GM23248 (cell line): ENCODE results near the gene AICDA. TPM values are rescaled to one million over a fixed set of nuclear protein-coding genes. Genes with fewer than 3 reads are reported as not detected.

Experiments used
- DNase-seq: peaks from one replicate; pipeline ENCODE4 v3.0.0-alpha.2; 2015
- H2AFZ ChIP-seq: fragments of 200-600 bp; sonication (generic); 2 replicates; pipeline ENCODE4 v1.6.1; 2016; ENCODE audit warnings: antibody characterized with exemption
- H3F3A ChIP-seq: fragments of 200-600 bp; sonication (generic); 2 replicates; pipeline ENCODE4 v1.6.1; 2016; ENCODE audit warnings: mild to moderate bottlenecking, antibody characterized with exemption, mixed run types; ENCODE audit not compliant: insufficient read depth
- H3K27ac ChIP-seq: fragments of 200-600 bp; sonication (generic); 2 replicates; pipeline ENCODE4 v1.5.1; 2016; ENCODE audit warnings: mild to moderate bottlenecking
- H3K27me3 ChIP-seq: fragments of 200-600 bp; sonication (generic); replicated peaks from 2 replicates; pipeline ENCODE4 v1.6.1; 2016; ENCODE audit warnings: mild to moderate bottlenecking; ENCODE audit not compliant: insufficient read depth
- H3K36me3 ChIP-seq: fragments of 200-600 bp; sonication (generic); 2 replicates; pipeline ENCODE4 v1.6.1; 2016; ENCODE audit warnings: low read depth, mild to moderate bottlenecking
- H3K4me1 ChIP-seq: fragments of 200-600 bp; sonication (generic); 2 replicates; pipeline ENCODE4 v1.6.1; 2016; ENCODE audit warnings: mild to moderate bottlenecking; ENCODE audit not compliant: insufficient read depth
- H3K4me2 ChIP-seq: fragments of 200-600 bp; sonication (generic); one replicate; pipeline ENCODE4 v1.6.1; 2016; ENCODE audit warnings: mild to moderate bottlenecking; ENCODE audit not compliant: unreplicated experiment
- H3K4me3 ChIP-seq: fragments of 200-600 bp; sonication (generic); 2 replicates; pipeline ENCODE4 v1.5.1; 2016; ENCODE audit warnings: mild to moderate bottlenecking
- H3K79me2 ChIP-seq: fragments of 200-600 bp; sonication (generic); 2 replicates; pipeline ENCODE4 v1.6.1; 2016; ENCODE audit warnings: mild to moderate bottlenecking; ENCODE audit not compliant: insufficient read depth
- H3K9ac ChIP-seq: fragments of 200-600 bp; sonication (generic); 2 replicates; pipeline ENCODE4 v1.6.1; 2016; ENCODE audit warnings: mild to moderate bottlenecking
- H3K9me2 ChIP-seq: fragments of 200-600 bp; sonication (generic); 2 replicates; pipeline ENCODE4 v1.6.1; 2016; ENCODE audit warnings: mixed run types, mild to moderate bottlenecking, moderate library complexity; ENCODE audit not compliant: insufficient read depth
- H3K9me3 ChIP-seq: fragments of 200-600 bp; sonication (generic); one replicate; pipeline ENCODE4 v1.6.1; 2017; ENCODE audit warnings: low read depth
- H4K20me1 ChIP-seq: fragments of 200-600 bp; sonication (generic); 2 replicates; pipeline ENCODE4 v1.6.0; 2016; ENCODE audit not compliant: insufficient read depth
- EZH2 ChIP-seq: fragments of 200-600 bp; sonication (generic); IDR thresholded peaks from 2 replicates; pipeline ENCODE4 v1.6.1; 2018; ENCODE audit warnings: antibody characterized with exemption, mild to moderate bottlenecking; ENCODE audit not compliant: insufficient read depth, poor library complexity, severe bottlenecking
- EZH2phosphoT487 ChIP-seq: fragments of 200-600 bp; sonication (generic); IDR thresholded peaks from 2 replicates; pipeline ENCODE4 v1.6.1; 2018; ENCODE audit warnings: antibody characterized with exemption, moderate library complexity, mild to moderate bottlenecking, low read depth; ENCODE audit not compliant: insufficient read depth
- WGBS, 2 experiments: methylation state at CpG; one replicate each; pipeline ENCODE4 v1.1.6; 2015 to 2017; ENCODE audit warnings: low lambda C conversion rate in 2 of 2, low coverage in 1 of 2; ENCODE audit errors: missing lambda C conversion rate in 2 of 2; 5-methylcytosine and 5-hydroxymethylcytosine counted together
- in situ Hi-C: fragments of 300-500 bp; cut with MboI; formaldehyde crosslinking; loops from 2 replicates; pipeline ENCODE4 v1.15.0; 2020
- polyA plus RNA-seq: library from polyadenylated mRNA; unstranded; fragments of >200 nt; fragmentation: Nextera tagmentation; extraction: Ambion mirVana; gene quantifications from 2 replicates; pipeline ENCODE4 v1.2.1, GENCODE V29; 2016
- small RNA-seq: library from RNA; depleted of rRNA; stranded (forward); fragments of <200 nt; gene quantifications from one replicate; pipeline ENCODE3, GENCODE V24; 2014; ENCODE audit warnings: low read depth, low replicate concordance
- total RNA-seq: library from RNA; depleted of rRNA; stranded (reverse); fragments of >200 nt; shearing (Covaris generic); gene quantifications from 2 replicates; pipeline ENCODE4 v1.2.3, GENCODE V29; 2014; rRNA removed

The AICDA gene
- total and polyA plus RNA-seq, 2 experiments from 2014 or later: not detected

GRCh38 chr12:8554451-8555195 is 58.0 kb downstream of the AICDA start:
- Histone ChIP-seq H3K9ac (no peak overlapping the region), H3F3A (no peaks in the 10 kb centered on the region), H3K27ac (no peak overlapping the region), H3K79me2 (no peaks in the 10 kb centered on the region), H2AFZ (no peak overlapping the region), H3K9me3 (no peaks in the 10 kb centered on the region), H3K4me1 (no peaks in the 10 kb centered on the region), H3K9me2 (no peaks in the 10 kb centered on the region), H4K20me1 (no peaks in the 10 kb centered on the region), H3K4me2 (no peak overlapping the region), H3K36me3 (no peaks in the 10 kb centered on the region), H3K27me3 (no peaks in the 10 kb centered on the region), H3K4me3 (no peak overlapping the region)
- in situ Hi-C loops: no loop called here
- 65 to 67% methylated on average over 5 of the region's 5 CpGs for WGBS, 2 experiments
- peak; percentile 31 for DNase-seq
- no peak for TF ChIP-seq EZH2phosphoT487
- no peak for TF ChIP-seq EZH2

DNA sequence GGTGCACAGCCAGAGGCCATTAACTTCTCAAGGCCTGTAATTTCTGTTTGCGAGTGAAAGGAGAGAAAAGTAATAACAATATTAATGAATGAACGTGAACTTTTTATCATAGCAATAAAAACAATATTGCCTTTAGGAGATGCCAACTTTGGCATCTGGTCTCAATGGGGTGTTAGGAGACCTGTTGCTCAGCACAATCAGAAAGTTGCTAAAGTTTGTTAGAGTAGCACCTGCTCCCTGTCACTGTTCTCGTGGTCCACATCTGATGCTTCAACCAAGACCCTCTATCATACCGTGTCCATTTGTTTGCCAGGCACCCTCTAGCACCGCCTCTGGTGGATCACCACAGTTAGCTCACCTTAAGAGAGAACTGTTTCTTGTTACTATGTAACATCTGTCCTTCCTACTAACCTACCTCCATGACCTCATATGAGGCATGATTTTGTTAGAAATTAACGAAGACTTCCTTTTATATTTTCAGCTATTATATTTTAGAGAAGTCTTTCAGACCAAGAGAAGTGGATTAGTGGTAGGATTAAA is 59.5 kb downstream of the AICDA start:
- no peaks in the 10 kb centered on the region for H3K36me3 ChIP-seq
- DNase-seq: no peak
- in situ Hi-C loops: no loop called here
- TF ChIP-seq EZH2 (no peak), EZH2phosphoT487 (no peak)
- H3K27ac ChIP-seq: no peak overlapping the region
- H3K4me1 ChIP-seq: no peaks in the 10 kb centered on the region
- H3K4me2 ChIP-seq: no peak overlapping the region
- no peaks in the 10 kb centered on the region for H4K20me1 ChIP-seq
- no peaks in the 10 kb centered on the region for H3K79me2 ChIP-seq
- no peaks in the 10 kb centered on the region for H3K27me3 ChIP-seq
- no peaks in the 10 kb centered on the region for H3F3A ChIP-seq
- H3K9me3 ChIP-seq: no peaks in the 10 kb centered on the region
- H3K9me2 ChIP-seq: no peaks in the 10 kb centered on the region
- no peak overlapping the region for H3K9ac ChIP-seq
- H3K4me3 ChIP-seq: no peak overlapping the region
- no peak overlapping the region for H2AFZ ChIP-seq
- WGBS, 2 experiments: 26 to 31% methylated on average over 6 of the region's 6 CpGs

Small RNA genes within 50 kb of the gene (small RNA-seq; reads per million reads assigned to genes)
- gene RF00019 (not detected), gene RF00564 (not detected)

Other genes starting within 250 kb of the AICDA start
- gene CLEC6A, start 156.9 kb downstream of the AICDA start, total RNA-seq: not detected in 2 replicates
- gene CLEC6A, start 156.9 kb downstream of the AICDA start, polyA plus RNA-seq: not detected in 2 replicates
- not detected in 2 replicates for gene CLEC4D, start 99.4 kb downstream of the AICDA start, total RNA-seq
- not detected in 2 replicates for gene CLEC4D, start 99.4 kb downstream of the AICDA start, polyA plus RNA-seq
- gene CLEC4E, start 72.0 kb downstream of the AICDA start, total RNA-seq: not detected in 2 replicates
- not detected in 2 replicates for gene CLEC4E, start 72.0 kb downstream of the AICDA start, polyA plus RNA-seq
- 344 and 390 TPM in 2 replicates for gene MFAP5, start 50.0 kb upstream of the AICDA start, total RNA-seq
- gene MFAP5, start 50.0 kb upstream of the AICDA start, polyA plus RNA-seq: 678 and 679 TPM in 2 replicates
- gene RIMKLB, start 85.1 kb upstream of the AICDA start, total RNA-seq: 21.9 and 23.2 TPM in 2 replicates
- 14.6 and 19.4 TPM in 2 replicates for gene RIMKLB, start 85.1 kb upstream of the AICDA start, polyA plus RNA-seq
- not detected in 2 replicates for gene A2ML1, start 209.8 kb upstream of the AICDA start, total RNA-seq
- gene A2ML1, start 209.8 kb upstream of the AICDA start, polyA plus RNA-seq: not detected in 2 replicates